Thyroid gland (tissue), 4 donors: ENCODE measurements around the gene SIRPB1.

Experiments used
- POLR2A ChIP-seq, 2 donors: fragments of 450-650 bp; IDR thresholded peaks; one replicate each; pipeline ENCODE4 v1.6.1; 2017; ENCODE audit warnings: antibody characterized with exemption in 2 of 2, mild to moderate bottlenecking in 2 of 2, moderate library complexity in 1 of 2
- TF ChIP-seq, protein P1 (sequence below), 6 experiments: fragments of 200-600 bp in 3 of 6; fragments of 450-650 bp in 3 of 6; sonication (generic) in 3 of 6; IDR thresholded peaks; one replicate each; pipeline ENCODE4 v1.5.1; 2016 to 2019; ENCODE audit warnings: antibody characterized with exemption in 6 of 6, mild to moderate bottlenecking in 2 of 6, inconsistent platforms in 1 of 6, moderate library complexity in 1 of 6

DNA sequence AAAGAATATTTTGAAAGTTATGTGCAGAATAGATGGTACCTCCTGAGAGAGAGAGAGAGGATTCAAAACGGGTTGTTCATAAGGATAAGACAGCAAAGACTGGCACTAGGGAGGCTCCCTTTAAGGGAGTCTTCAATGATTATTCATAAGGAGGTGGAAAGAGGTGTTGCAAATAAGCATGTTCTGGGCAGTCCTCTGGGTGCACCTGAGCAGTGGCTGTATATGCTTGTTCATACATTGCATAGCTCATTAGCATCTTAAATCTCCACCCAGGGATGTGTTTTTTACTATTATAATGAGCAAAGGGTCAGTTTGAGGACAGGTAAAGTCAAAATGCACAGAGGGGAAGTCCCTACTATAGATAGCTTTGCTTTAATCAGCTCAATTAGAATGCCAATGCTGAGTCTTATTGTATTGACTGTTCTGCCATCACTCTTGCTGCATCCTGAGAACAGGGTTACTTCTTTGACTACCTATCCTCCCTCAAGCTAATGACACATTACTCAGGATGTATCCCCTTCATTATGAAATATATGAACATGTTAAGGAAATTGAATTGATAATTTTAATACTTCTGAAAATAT is 47.8 kb upstream of the SIRPB1 start:
- TF ChIP-seq, protein P1, sequence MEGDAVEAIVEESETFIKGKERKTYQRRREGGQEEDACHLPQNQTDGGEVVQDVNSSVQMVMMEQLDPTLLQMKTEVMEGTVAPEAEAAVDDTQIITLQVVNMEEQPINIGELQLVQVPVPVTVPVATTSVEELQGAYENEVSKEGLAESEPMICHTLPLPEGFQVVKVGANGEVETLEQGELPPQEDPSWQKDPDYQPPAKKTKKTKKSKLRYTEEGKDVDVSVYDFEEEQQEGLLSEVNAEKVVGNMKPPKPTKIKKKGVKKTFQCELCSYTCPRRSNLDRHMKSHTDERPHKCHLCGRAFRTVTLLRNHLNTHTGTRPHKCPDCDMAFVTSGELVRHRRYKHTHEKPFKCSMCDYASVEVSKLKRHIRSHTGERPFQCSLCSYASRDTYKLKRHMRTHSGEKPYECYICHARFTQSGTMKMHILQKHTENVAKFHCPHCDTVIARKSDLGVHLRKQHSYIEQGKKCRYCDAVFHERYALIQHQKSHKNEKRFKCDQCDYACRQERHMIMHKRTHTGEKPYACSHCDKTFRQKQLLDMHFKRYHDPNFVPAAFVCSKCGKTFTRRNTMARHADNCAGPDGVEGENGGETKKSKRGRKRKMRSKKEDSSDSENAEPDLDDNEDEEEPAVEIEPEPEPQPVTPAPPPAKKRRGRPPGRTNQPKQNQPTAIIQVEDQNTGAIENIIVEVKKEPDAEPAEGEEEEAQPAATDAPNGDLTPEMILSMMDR (IDR thresholded peaks at IDR 0.05): no peak
- TF ChIP-seq POLR2A (IDR thresholded peaks at IDR 0.05): no peak
